IMR-90 (cell line): ENCODE results near the gene HKDC1.

Experiments used
- BHLHE40 ChIP-seq: fragments of 150-350 bp; IDR thresholded peaks from 2 replicates; pipeline ENCODE4 v1.6.1; 2016; ENCODE audit warnings: mild to moderate bottlenecking, low read depth, low read length
- CEBPB ChIP-seq: IDR thresholded peaks from 2 replicates; pipeline ENCODE4 v1.6.1; 2012; ENCODE audit warnings: low read depth, low read length, improper control_type of control experiment
- CHD1 ChIP-seq: IDR thresholded peaks from 2 replicates; pipeline ENCODE4 v1.6.1; 2012; ENCODE audit warnings: low read depth, low read length, improper control_type of control experiment
- FOS ChIP-seq: fragments of 150-350 bp; IDR thresholded peaks from 2 replicates; pipeline ENCODE4 v1.6.1; 2016; ENCODE audit warnings: low read depth, low read length
- MAZ ChIP-seq: IDR thresholded peaks from 2 replicates; pipeline ENCODE4 v1.6.1; 2012; ENCODE audit warnings: low read depth, mild to moderate bottlenecking, low read length, improper control_type of control experiment, moderate library complexity, borderline replicate concordance
- MXI1 ChIP-seq: IDR thresholded peaks from 2 replicates; pipeline ENCODE4 v1.6.1; 2012; ENCODE audit warnings: low read depth, mild to moderate bottlenecking, low read length, moderate library complexity, borderline replicate concordance
- POLR2A ChIP-seq: IDR thresholded peaks from 2 replicates; pipeline ENCODE4 v1.6.1; 2012; ENCODE audit warnings: mild to moderate bottlenecking, low read depth, low read length
- RCOR1 ChIP-seq: IDR thresholded peaks from 2 replicates; pipeline ENCODE4 v1.6.1; 2012; ENCODE audit warnings: mild to moderate bottlenecking, low read length, improper control_type of control experiment; ENCODE audit not compliant: insufficient replicate concordance
- SMC3 ChIP-seq: fragments of 150-350 bp; IDR thresholded peaks from 2 replicates; pipeline ENCODE4 v1.6.1; 2016; ENCODE audit warnings: low read depth, mild to moderate bottlenecking, antibody characterized with exemption, low read length, moderate library complexity
- TF ChIP-seq, protein P1 (sequence below): conservative IDR thresholded peaks from 2 replicates; pipeline ENCODE4 v1.5.1; 2012; ENCODE audit warnings: mild to moderate bottlenecking, low read depth, low read length, improper control_type of control experiment
- TF ChIP-seq, protein P2 (sequence below): fragments of 150-350 bp; IDR thresholded peaks from 2 replicates; pipeline ENCODE4 v1.6.1; 2017; ENCODE audit warnings: mild to moderate bottlenecking, antibody characterized with exemption, low read length, low read depth
- TF ChIP-seq, protein P3 (sequence below): fragments of 150-350 bp; IDR thresholded peaks from 2 replicates; pipeline ENCODE4 v1.6.1; 2016; ENCODE audit warnings: low read depth, mild to moderate bottlenecking, low read length, moderate library complexity, borderline replicate concordance

DNA sequence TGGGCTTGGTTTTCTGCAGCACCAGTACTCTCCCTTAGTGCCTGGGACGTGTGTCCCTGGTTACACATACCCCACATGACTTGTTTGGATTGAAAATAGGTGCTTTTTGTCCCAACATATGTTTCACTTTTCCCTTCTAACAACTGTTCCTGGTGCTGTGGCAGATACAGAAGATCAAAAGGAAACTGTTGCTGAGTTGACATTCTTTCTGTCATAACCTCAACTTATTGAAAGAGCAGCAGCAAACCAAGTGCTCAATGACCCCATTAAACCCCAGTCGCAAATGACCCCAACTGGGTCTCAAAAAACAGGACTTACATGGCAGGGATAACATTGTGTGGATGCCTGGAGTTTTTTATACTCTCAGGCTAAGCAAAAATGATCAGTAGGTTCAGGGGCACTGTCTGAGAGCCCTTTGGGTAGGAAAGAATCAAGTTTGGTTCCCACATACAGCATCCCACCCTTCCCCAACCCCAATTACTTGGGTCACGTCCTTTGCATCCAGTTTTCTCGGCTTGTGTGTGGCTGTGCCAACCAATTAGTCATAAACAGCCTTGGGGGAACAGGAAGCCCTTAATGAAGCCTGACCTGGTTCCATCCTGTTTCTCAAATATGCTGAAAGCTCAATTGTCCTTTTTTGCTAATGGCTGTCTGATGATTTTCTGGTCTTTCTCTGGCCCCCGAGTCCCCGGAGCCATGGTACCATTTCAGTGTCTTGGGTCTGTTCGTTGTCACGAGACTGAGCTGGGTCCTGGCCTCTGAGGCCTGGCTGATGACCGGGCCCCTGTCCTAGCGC is 4.9 kb downstream of the HKDC1 start:
- no peak for TF ChIP-seq MXI1
- TF ChIP-seq BHLHE40: no peak
- TF ChIP-seq, protein P1, sequence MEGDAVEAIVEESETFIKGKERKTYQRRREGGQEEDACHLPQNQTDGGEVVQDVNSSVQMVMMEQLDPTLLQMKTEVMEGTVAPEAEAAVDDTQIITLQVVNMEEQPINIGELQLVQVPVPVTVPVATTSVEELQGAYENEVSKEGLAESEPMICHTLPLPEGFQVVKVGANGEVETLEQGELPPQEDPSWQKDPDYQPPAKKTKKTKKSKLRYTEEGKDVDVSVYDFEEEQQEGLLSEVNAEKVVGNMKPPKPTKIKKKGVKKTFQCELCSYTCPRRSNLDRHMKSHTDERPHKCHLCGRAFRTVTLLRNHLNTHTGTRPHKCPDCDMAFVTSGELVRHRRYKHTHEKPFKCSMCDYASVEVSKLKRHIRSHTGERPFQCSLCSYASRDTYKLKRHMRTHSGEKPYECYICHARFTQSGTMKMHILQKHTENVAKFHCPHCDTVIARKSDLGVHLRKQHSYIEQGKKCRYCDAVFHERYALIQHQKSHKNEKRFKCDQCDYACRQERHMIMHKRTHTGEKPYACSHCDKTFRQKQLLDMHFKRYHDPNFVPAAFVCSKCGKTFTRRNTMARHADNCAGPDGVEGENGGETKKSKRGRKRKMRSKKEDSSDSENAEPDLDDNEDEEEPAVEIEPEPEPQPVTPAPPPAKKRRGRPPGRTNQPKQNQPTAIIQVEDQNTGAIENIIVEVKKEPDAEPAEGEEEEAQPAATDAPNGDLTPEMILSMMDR: no peak
- no peak for TF ChIP-seq CEBPB
- no peak for TF ChIP-seq MAZ
- TF ChIP-seq FOS: no peak
- no peak for TF ChIP-seq POLR2A
- no peak for TF ChIP-seq CHD1
- TF ChIP-seq, protein P2, sequence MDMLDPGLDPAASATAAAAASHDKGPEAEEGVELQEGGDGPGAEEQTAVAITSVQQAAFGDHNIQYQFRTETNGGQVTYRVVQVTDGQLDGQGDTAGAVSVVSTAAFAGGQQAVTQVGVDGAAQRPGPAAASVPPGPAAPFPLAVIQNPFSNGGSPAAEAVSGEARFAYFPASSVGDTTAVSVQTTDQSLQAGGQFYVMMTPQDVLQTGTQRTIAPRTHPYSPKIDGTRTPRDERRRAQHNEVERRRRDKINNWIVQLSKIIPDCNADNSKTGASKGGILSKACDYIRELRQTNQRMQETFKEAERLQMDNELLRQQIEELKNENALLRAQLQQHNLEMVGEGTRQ: no peak
- no peak for TF ChIP-seq RCOR1
- TF ChIP-seq, protein P3, sequence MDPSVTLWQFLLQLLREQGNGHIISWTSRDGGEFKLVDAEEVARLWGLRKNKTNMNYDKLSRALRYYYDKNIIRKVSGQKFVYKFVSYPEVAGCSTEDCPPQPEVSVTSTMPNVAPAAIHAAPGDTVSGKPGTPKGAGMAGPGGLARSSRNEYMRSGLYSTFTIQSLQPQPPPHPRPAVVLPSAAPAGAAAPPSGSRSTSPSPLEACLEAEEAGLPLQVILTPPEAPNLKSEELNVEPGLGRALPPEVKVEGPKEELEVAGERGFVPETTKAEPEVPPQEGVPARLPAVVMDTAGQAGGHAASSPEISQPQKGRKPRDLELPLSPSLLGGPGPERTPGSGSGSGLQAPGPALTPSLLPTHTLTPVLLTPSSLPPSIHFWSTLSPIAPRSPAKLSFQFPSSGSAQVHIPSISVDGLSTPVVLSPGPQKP: no peak
- no peak for TF ChIP-seq SMC3
